CD1c-positive myeloid dendritic cell (primary cell): Measurements from ENCODE around the gene UNC5CL.
A peak's percentile ranks its signal among the peaks of the same experiment; 100 is the strongest.

ENCODE experiments used
- DNase-seq: peaks from one replicate; pipeline ENCODE4 v3.0.0-alpha.2; 2016; ENCODE audit errors: extremely low spot score

UNC5CL gene

GRCh38 chr6:41002168-41002567, 36.9 kb downstream of the UNC5CL start:
- no peak for DNase-seq

GRCh38 chr6:41000248-41000647, 38.8 kb downstream of the UNC5CL start:
- DNase-seq = no peak

DNA sequence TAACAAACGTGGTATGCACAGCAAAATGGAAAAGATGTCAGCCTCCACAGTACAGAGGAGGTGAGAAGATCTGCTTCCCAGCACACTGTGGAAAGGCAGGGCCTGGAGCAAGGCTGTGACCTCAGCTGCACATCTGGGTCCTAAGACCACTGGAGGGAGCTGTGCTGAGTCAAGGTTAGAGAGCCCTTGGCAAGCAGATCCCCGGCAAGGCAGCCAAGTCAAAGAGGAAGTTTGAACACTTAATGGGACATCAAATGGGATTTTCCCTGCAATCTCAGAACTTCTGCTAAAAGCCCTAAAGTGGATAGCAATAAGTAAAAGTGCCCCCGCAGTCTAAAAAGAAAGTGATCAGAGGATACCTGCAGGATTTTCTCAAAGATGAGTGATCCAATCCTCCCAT, 39.5 kb downstream of the UNC5CL start:
- peak; percentile 82 for DNase-seq

DNA sequence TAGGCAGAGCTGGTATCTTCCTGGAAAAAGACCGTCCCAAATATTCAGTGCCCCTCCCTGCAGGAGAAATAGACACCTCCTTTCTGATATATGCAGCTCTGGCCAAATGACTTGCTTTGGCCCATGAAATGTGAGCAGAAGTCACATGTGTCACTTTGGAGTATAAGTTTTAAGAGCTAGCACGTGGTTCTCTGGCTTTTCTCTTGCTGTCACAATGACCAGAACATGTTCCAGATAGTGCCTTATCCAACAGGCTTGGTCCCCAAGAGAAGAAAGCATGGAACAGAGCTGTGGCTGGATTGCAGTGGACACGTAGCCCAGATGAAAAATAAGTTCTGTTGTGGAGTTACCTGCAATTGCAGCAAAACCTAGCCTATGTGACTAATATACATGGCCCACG, 40.4 kb downstream of the UNC5CL start:
- DNase-seq = no peak

DNA sequence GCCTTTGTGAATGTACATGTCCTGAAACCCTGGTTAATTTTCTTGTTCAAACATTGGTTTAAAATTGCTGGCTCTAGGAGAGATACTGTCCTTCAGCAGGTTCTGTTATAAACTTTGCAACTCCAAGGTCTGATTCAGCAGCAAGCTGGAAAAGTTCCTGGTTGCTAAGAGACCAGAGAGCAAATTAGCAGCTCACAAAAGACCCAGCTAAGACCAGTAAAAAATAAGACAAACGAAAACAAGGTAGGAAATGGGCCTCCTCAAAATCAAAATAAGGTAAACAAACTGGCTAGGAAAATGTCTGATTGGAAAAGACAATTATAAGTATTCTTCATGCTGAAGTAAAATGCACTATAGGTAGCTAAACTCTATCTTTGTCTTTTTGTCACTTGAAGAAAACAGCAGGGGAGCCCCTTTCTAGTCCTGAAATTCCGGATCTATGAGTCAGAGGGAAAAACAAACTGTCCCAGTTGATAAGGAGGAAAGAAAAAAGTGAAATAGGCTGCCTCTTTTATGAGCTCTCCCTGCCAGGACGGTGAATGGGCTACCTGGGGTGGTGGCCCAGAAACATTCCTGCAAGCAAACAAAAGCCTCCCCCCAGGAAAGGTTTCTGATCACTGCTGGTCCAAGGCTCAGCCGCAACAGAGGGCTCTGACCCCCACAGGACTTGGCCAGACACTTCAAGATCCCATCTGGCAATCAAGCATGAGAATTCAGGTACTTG, 41.6 kb downstream of the UNC5CL start:
- no peak for DNase-seq

DNA sequence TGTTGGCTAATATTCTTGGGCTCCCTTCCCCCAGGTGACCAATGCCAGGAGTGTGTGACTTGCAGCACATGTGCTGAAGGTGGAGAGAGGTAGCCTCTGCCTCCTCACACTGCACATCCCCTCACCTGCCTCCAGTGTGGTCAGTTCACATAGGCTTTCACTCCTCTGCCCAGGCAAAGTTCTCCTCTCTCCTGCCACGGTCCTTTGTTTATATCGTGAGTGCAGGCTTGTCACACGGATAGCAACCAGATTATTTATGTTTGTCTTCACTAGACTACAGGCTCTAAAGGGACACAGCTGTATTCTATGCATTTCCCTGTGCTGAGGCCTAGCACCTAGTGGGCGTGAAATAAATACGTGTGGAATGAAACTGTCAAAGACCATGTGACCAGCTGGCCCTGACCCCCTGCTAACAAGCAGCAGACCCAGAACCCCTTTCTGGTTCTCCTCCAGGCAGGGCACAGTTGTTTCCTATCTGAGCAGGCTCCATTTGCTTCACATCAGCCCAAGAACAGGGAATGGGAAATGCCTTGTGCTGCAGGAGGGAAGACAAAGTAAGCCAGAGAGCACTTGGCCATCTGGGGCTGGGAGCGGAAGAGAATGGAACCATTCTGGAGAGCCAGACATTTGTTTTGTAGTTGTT, 42.3 kb downstream of the UNC5CL start:
- no peak for DNase-seq

DNA sequence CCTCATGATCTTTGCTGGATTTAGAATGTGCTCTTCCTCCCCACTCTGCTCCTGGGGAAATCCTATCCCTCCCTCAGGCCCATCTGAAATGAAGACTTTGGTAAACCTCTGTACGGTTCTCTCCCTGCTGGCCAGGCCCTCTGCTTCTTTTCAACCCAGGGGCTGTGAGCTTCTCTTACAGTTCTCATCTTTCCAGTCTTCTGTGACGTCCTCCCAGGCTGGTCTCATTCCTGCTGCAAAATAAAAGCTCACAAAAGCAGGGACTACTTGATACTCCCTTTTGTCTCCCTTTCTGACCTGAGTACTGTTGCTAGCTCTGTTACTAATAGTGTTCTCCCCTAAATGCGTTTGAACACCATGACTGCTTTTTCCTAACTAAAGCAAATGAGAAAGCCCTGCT, 46.3 kb downstream of the UNC5CL start:
- no peak for DNase-seq

DNA sequence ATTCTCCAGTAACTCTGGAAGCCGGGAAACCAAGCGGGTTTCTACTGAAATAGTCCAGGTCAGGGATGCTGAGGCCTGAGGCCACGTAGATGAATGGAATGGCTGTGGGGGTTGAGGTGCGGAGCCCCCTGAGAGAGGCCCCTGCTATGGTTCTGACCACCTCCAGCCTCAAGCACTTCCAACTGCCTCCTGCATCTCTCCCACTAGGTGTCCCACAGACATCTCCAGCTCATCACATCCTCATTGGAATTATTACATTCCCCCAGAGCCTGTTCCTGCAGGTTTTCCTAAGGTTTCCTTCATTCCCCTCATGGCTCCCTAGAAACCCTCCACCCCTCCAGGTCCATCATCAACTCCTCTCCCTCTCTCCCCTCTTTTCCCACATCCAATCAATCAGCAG, 48.7 kb downstream of the UNC5CL start:
- no peak for DNase-seq

DNA sequence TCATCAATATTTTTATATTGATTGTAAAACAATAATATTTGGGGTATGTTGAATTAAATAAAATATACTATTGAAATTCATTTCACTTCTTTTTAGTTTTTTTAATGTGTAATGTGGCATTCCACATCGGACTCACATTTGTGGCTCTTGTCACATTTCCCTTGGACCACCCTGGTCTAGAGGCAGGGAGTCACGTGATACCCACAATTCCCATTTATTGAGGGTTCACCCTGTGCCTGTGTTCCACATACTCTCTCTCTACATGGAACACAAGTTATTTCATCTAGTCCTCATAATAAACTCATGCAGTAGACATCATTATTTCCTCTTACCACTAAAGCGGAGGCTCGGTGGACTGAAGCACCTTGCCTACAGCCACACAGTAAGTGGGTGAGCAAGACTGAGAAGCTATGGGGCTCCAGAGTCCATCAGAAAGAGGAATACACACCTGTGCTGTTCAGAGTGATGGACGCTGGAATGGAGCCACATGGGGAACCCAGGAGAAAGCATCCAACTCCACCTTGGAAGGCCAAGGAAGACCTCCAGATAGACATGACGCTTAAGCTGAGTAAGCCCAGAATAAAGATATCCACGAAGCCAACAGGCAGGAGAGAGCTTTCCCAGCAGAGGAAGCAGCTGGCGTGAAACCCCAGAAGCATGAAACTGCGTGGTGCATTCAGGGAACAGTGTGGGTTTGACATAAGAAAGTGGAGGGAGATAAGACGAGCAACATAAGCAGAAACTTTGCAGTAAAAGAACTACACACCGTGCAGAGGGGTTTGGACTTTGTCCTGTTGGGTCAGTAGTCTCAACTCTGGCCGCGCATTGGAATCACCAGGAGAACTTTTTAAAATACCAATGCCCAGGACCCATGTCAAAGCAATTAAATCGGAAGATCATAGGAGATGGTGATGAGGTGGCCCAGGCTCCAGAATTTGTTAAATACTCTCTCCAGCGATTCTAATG, 49.5 kb downstream of the UNC5CL start:
- no peak for DNase-seq

DNA sequence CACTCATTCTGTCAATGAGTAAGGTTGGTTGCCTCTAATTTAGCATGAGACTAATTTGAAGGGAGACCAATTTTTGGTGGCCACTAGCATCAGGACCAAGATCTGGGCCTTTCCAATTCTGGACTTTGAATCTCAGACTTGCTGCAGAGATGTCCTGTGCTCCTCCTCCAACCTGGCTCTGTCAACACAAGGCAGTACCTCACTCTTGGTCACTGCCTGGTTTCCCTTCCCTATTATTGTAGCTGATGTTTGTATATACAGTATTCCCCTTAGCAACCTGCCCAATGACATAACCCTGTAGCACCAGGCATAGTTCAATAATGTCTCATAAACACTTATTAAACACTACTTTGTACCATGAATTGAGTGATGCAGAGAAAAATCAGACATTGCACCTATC, 50.4 kb downstream of the UNC5CL start:
- DNase-seq = peak; percentile 64

DNA sequence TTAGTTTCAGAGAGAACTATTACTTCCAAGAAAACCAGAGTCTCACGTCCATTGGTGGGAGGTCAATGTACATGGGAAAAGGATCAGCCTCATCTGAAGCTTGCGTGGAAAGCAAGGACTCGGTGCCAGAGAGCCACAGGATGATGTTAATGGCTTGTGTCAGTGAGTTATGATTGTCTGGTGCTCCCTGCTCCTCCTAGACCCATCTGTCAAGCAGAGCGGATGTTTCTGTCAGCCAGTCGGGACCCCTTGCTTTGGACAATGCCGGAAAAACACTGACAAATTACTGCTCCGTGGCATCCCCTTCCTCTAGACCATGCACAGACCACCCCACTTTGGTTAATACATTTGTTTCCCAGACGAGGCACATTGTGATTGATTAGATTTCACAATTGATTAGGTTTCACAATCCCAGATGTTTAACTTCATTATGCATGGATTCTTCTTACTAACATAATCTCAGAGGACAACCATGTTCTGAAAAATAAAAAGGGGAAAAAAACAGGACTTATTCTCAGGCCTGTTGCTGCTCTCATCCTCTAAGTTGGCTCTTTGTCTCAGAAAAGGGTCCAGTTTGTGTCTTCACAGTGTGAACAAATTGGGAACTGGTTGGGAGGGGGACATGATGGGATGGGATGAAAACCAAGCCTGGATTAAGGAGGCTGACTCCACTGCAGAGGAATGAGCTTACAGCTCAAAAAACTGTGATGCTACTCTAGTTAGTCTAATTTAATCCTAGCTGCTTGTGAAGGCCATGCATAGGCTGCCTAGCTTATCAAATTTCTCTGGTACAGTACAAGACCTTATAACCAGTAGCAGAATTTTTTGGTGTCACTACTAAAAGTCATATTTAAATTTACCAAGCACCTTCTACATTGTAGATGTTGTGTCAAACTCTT, 51.9 kb downstream of the UNC5CL start:
- no peak for DNase-seq

DNA sequence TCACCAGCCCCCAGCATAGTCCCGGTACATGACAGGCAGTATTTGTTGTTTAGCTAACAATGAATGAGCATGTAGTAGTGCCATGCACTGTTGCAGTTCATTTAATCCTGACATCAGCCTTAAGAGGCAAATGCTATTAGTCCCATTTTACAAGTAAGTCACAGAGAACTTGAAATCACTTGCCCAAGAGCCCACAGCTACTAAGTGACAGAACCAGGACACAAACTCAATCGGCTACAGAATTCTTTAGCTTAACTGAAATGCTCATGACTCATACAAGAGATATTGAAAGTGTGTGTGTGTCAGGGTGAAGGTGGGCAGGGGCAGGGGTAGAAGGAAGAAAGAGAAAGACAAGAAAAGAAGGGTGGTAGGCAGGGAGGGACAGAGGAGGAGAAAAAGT, 52.7 kb downstream of the UNC5CL start:
- no peak for DNase-seq

- DNase-seq = no peak
These were observed 55.3 kb downstream of the UNC5CL start for GRCh38 chr6:40983752-40984151.

DNA sequence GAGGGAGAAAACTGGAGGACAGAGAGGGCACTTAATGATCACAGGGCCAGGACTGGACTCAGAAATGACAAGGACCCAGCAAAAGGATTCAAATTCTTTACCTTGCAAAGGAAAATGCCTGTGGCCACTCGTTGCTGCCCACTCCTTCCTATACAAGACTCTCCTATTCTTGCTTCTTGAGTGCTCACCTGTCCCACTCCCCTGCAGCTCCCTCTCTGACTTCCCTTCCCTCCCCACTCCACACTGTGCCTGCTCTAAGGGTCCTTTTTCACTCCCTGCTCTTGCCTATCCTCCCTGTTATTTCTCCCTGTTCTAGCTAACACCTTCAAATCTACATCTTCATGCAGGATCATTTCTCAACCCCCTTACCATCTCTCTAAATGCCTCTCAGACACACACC, 56.1 kb downstream of the UNC5CL start:
- DNase-seq = no peak

DNA sequence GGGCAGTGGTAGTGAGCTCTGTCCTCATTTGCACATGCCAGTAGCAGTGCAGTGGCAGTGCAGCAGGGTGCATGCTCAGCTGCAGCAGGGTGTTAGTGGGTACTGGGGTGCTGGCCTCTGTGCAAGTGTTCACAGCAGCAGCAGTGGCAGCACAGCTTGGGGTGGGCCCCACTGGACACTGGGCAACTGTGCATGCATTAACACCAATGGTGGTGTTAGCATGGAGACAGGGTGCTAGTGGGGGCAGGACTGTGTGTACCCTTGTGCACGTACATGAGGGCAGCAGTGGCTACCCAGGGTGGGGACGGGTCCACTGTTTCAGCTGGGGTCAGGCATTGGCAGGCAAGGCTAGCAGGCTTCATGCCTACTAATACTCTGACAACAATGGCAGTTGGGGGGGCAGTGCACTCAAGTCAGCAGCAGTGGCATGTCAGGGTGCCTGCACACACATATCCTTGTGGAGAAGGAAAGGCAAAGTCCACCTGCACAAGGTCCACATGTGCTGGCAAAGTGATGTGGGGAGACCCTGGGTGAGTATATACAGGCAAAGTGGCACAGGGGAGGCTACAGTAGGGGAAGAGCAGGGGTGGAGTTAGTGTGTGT, 60.2 kb downstream of the UNC5CL start:
- DNase-seq = no peak

DNA sequence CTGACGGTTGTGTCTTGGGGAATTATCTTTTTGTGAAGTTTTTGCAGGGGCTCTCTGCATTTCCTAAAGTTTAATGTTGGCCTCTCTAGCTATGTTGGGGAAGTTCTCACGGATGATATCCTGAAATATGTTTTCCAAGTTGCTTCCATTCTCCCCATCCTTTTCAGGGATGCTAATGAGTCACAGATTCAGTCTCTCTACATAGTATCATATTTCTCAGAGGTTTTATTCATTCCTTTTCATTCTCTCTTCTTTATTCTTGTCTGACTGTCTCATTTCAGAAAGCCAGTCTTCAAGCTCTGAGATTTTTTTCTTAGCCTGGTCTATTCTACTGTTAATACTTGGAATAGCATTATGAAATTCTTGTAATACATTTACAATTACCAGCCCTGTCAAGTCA, 61.3 kb downstream of the UNC5CL start:
- DNase-seq = no peak

DNA sequence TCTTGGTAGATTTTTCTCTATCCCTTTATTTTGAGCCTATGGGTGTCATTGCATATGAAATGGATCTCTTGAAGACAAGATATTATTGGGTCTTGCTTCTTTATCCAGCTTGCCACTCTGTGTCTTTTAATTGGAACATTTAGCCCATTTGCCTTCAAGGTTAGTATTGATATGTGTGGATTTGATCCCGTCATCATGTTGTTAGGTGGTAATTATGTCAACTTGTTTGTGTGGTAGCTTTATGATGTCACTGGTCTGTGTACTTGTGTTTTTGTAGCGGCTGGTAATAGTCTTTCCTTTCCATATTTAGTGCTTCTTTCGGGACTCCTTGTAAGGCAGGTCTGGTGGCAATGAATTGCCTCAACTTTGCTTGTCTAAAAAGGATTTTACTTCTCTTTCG, 61.9 kb downstream of the UNC5CL start:
- no peak for DNase-seq
